GM10266 (cell line): ENCODE data around the gene UBE2O.

ENCODE experiments used
- DNase-seq: peaks from one replicate; pipeline ENCODE4 v3.0.0; 2012; ENCODE audit errors: extremely low spot score
- TF ChIP-seq, protein P1 (sequence below): IDR thresholded peaks from 2 replicates; pipeline ENCODE4 v1.5.1; 2012; ENCODE audit warnings: mild to moderate bottlenecking, low read depth; ENCODE audit not compliant: control insufficient read depth, insufficient read depth; ENCODE audit errors: missing control alignments

Gene UBE2O

DNA sequence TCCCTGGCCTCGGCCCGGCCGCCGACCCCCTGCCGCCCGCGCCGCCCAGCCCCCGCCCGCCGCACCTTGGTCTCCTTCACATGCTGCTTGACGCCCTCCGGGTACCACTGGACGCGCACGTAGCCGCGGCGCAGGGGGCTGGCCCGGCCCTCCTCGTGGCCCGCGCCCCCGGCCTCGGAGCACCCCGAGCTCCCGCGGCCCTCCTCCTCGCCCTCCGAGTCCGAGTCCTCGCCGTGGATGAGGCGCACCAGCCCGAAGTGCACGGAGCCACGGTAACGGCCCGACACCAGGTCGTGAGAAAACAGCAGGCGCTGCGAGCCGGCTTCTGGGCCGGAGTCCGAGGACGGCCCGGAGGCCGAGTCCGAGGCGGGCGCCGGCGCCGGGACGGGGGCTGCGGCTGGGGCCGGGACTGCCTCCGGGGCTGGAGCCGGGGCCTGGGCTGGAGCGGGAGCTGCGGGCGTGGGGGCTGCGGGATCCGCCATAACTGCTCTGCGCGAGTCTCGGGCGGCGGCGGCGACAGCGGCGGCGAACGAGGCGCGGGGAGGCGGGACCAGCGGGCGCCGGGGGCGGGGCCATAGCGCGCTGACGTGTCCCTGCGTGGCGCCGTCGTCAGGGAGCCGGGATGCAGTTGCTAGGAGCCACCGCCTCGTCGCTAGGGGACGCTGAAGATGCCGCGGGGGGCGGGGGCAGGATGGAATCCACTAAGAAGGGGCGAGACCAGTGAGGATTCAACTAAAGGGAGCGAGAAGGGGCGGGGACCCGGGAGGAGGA, at the start of gene UBE2O:
TSS of gene UBE2O (minus strand) at position 493 of the 771 bp plus-strand sequence. CDS start at position 482, 11 bp downstream.
- TF ChIP-seq, protein P1, sequence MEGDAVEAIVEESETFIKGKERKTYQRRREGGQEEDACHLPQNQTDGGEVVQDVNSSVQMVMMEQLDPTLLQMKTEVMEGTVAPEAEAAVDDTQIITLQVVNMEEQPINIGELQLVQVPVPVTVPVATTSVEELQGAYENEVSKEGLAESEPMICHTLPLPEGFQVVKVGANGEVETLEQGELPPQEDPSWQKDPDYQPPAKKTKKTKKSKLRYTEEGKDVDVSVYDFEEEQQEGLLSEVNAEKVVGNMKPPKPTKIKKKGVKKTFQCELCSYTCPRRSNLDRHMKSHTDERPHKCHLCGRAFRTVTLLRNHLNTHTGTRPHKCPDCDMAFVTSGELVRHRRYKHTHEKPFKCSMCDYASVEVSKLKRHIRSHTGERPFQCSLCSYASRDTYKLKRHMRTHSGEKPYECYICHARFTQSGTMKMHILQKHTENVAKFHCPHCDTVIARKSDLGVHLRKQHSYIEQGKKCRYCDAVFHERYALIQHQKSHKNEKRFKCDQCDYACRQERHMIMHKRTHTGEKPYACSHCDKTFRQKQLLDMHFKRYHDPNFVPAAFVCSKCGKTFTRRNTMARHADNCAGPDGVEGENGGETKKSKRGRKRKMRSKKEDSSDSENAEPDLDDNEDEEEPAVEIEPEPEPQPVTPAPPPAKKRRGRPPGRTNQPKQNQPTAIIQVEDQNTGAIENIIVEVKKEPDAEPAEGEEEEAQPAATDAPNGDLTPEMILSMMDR, result peak; percentile 54
- peak; percentile 98 for DNase-seq

GRCh38 chr17:76501827-76502307, 48.9 kb upstream of the UBE2O start:
- TF ChIP-seq, protein P1, result no peak
- DNase-seq, result no peak

- peak; percentile 97 for DNase-seq
- TF ChIP-seq, protein P1, result no peak
These were observed 48.3 kb upstream of the UBE2O start, which contains the start of gene RHBDF2 for GRCh38 chr17:76501018-76501826. RHBDF2 (minus strand) TSS chr17:76501423; CDS start chr17:76481524, 19,899 bp downstream.

DNA sequence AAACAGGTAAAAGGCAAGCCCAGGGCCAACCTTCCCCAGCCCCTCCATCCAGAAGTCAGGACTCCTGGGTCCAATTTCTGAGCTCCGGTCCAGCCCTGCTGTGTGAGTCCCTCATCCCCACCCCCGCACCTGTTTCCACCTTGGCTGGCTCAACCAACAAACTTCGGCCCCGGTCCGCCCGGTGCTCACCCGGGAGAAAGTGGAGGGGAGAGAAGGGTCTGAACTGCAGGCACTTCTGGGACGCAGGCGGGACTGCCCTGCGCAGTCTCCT, 47.7 kb upstream of the UBE2O start:
- no peak for DNase-seq
- TF ChIP-seq, protein P1, result no peak

GRCh38 chr17:76500074-76500746, 47.3 kb upstream of the UBE2O start:
- TF ChIP-seq, protein P1, result no peak
- no peak for DNase-seq

GRCh38 chr17:76499267-76499667, 46.3 kb upstream of the UBE2O start:
- DNase-seq, result no peak
- TF ChIP-seq, protein P1, result no peak
